Suprapubic skin (tissue), 4 donors: ENCODE measurements around the gene MREG. TPM values are rescaled to one million over a fixed set of nuclear protein-coding genes. Genes with fewer than 3 reads are reported as not detected.
"Not testable (repeated sequence)": the region's sequence is repeated elsewhere in the genome, so short reads cannot be mapped to it uniquely, and the experiment has no call there.

Experiments
- DNase-seq, 2 donors: peaks; one replicate each; pipeline ENCODE4 v3.0.0-alpha.2; 2019; ENCODE audit warnings: low spot score in 2 of 2
- H3K27ac ChIP-seq: fragments of 200-600 bp; sonication (generic); one replicate; pipeline ENCODE4 v1.5.1; 2019
- H3K27me3 ChIP-seq: fragments of 200-600 bp; sonication (generic); one replicate; pipeline ENCODE4 v1.5.1; 2019
- H3K36me3 ChIP-seq: fragments of 200-600 bp; sonication (generic); one replicate; pipeline ENCODE4 v1.5.1; 2019
- H3K4me1 ChIP-seq: fragments of 200-600 bp; sonication (generic); one replicate; pipeline ENCODE4 v1.5.1; 2019
- H3K4me3 ChIP-seq: fragments of 200-600 bp; sonication (generic); one replicate; pipeline ENCODE4 v1.5.1; 2019; ENCODE audit warnings: mild to moderate bottlenecking
- H3K9me3 ChIP-seq: fragments of 200-600 bp; sonication (generic); one replicate; pipeline ENCODE4 v1.5.1; 2019
- EP300 ChIP-seq: sonication (generic); formaldehyde crosslinking; IDR thresholded peaks from one replicate; pipeline ENCODE4 v1.6.1; 2017; ENCODE audit warnings: antibody characterized with exemption
- POLR2A ChIP-seq, 2 donors: fragments of 450-650 bp; IDR thresholded peaks; one replicate each; pipeline ENCODE4 v1.6.1; 2017; ENCODE audit warnings: antibody characterized with exemption in 2 of 2, mild to moderate bottlenecking in 2 of 2, moderate library complexity in 2 of 2
- POLR2AphosphoS5 ChIP-seq, 3 donors: sonication (generic); formaldehyde crosslinking; IDR thresholded peaks; one replicate each; pipeline ENCODE4 v1.6.1; 2017; ENCODE audit warnings: antibody characterized with exemption in 3 of 3
- WGBS: methylation state at CpG from one replicate; pipeline ENCODE4 v1.1.5; 2018; 5-methylcytosine and 5-hydroxymethylcytosine counted together
- total RNA-seq, 4 donors: library from RNA; depleted of rRNA; stranded (reverse); fragments of >200 nt; gene quantifications; one replicate each; pipeline ENCODE4 v1.1.0, GENCODE V29; 2016
- TF ChIP-seq, protein P1 (sequence below), 2 donors: fragments of 200-600 bp in 1 of 2; fragments of 450-650 bp in 1 of 2; sonication (generic) in 1 of 2; IDR thresholded peaks; one replicate each; pipeline ENCODE4 v1.5.1; 2016 to 2019; ENCODE audit warnings: antibody characterized with exemption in 2 of 2, mild to moderate bottlenecking in 1 of 2, moderate library complexity in 1 of 2

MREG gene
- total RNA-seq, 4 donors from 2014 or later, result 26.1 to 37.3 (median 29.7) TPM

DNA sequence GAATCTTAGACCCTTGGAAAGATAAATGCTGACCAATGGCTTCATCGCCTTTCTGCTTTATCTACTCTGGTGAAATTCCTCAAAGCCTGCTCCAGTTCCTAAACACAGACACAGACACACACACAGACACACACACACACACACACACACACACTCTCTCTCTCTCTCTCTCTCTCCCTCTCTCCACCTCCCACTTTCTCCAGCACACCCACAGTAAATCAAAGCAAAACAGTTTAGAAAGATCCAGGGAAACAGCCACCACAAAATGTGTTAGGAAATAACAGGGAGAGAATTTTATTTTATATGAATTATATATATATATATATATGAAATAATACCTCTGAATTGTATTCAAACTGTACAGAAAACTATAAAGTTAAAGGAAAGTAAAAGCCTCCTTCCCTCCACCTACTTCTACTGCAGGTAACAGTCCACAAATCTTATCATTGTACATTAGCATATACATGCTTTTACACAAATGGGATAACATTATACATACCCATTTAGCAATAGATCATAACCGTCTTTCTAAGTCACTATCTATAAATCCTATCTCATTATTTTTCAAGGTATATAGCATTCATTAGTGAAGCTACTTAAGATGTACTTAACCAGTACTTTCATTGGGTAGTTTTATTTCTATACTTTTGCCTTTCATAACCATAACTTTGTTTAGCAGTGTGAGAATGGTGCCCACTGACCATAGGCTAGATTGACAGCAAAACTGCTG, 38.5 kb downstream of the MREG start:
- DNase-seq, result no peak
- H3K27me3 ChIP-seq, result no peaks in the 10 kb centered on the region
- peaks cover 26% of the 10 kb centered on the region for H3K4me1 ChIP-seq
- H3K36me3 ChIP-seq, result no peaks in the 10 kb centered on the region
- no peak overlapping the region for H3K4me3 ChIP-seq
- 75% methylated on average over 2 of the region's 2 CpGs for WGBS
- H3K27ac ChIP-seq, result no peak overlapping the region
- no peak for TF ChIP-seq POLR2A (IDR thresholded peaks at IDR 0.05)
- no peak for TF ChIP-seq EP300
- no peak for TF ChIP-seq POLR2AphosphoS5 (IDR thresholded peaks at IDR 0.05)
- TF ChIP-seq, protein P1, sequence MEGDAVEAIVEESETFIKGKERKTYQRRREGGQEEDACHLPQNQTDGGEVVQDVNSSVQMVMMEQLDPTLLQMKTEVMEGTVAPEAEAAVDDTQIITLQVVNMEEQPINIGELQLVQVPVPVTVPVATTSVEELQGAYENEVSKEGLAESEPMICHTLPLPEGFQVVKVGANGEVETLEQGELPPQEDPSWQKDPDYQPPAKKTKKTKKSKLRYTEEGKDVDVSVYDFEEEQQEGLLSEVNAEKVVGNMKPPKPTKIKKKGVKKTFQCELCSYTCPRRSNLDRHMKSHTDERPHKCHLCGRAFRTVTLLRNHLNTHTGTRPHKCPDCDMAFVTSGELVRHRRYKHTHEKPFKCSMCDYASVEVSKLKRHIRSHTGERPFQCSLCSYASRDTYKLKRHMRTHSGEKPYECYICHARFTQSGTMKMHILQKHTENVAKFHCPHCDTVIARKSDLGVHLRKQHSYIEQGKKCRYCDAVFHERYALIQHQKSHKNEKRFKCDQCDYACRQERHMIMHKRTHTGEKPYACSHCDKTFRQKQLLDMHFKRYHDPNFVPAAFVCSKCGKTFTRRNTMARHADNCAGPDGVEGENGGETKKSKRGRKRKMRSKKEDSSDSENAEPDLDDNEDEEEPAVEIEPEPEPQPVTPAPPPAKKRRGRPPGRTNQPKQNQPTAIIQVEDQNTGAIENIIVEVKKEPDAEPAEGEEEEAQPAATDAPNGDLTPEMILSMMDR (IDR thresholded peaks at IDR 0.05), result no peak
- no peaks in the 10 kb centered on the region for H3K9me3 ChIP-seq

GRCh38 chr2:215973954-215974699, 39.2 kb downstream of the MREG start:
- H3K9me3 ChIP-seq, result no peaks in the 10 kb centered on the region
- 24% methylated on average over 6 of the region's 6 CpGs for WGBS
- TF ChIP-seq POLR2AphosphoS5 (IDR thresholded peaks at IDR 0.05) (no peak), EP300 (no peak), POLR2A (IDR thresholded peaks at IDR 0.05) (no peak)
- TF ChIP-seq, protein P1 (IDR thresholded peaks at IDR 0.05), result no peak
- DNase-seq, result no peak
- H3K27ac ChIP-seq, result peak overlapping the region; percentile 79
- no peaks in the 10 kb centered on the region for H3K36me3 ChIP-seq
- peaks cover 26% of the 10 kb centered on the region for H3K4me1 ChIP-seq
- no peaks in the 10 kb centered on the region for H3K27me3 ChIP-seq
- no peak overlapping the region for H3K4me3 ChIP-seq

DNA sequence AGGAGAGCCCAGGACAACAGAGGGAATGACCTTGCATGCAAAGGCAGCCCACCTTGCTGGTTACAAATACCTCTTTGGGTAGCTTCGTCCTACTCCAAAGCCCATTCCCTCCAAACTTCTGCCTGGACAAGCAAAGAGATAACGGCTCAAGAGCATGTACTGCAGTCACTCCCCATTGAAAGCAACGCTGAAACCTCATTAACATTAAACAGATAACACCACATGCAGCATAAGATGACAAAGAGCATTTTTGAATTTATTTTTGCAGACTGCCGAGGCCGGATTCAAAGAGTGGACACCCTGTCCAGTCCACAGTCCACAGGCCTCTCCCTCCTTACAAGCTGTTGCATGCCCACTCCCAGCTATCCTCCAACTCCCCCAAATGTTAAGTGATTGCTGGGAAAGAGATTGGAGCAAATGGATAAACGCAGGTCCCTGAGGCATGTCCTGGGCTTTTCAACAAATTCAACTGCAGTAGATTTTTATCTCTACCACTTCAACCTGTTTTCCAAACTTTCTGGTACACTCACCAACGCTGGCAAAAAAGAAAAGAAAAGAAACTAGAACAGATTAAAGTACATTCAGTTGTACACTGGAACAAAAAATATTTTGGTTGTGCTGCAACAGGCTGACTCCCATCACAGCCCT, 40.1 kb downstream of the MREG start:
- H3K27ac ChIP-seq, result peak overlapping the region; percentile 79

DNA sequence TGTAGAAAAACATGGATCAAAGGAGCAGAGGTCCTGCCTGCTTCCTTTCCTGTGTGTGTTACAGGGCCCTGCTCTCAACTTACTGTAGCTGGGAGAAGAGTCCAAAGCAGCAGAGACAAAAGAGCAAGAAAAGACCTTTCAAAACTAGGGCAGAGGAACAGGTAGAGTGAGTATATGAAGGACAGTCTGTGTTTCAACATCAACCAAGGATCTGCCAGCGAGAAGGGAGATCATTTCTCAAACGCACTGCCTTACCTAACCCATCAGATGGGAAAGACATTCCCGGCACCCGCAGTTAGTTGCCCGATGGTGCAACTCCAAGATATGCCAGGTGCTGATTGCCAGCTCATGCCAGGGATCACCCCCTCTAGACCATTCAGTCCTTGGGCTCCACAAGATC, 41.7 kb downstream of the MREG start:
- H3K27ac ChIP-seq, result peak overlapping the region; percentile 62
- H3K4me3 ChIP-seq, result no peak overlapping the region
- H3K27me3 ChIP-seq, result no peaks in the 10 kb centered on the region
- no peaks in the 10 kb centered on the region for H3K9me3 ChIP-seq
- H3K4me1 ChIP-seq, result peaks cover 33% of the 10 kb centered on the region
- no peak for TF ChIP-seq POLR2A (IDR thresholded peaks at IDR 0.05)
- TF ChIP-seq, protein P1 (IDR thresholded peaks at IDR 0.05), result no peak
- TF ChIP-seq EP300, result no peak
- no peaks in the 10 kb centered on the region for H3K36me3 ChIP-seq
- 75% methylated on average over 5 of the region's 5 CpGs for WGBS
- no peak for DNase-seq

More for the DNA sequence above, 40.1 kb downstream of the MREG start:
- no peak for TF ChIP-seq EP300
- TF ChIP-seq POLR2AphosphoS5 (IDR thresholded peaks at IDR 0.05), result no peak
- TF ChIP-seq, protein P1 (IDR thresholded peaks at IDR 0.05), result no peak
- TF ChIP-seq POLR2A (IDR thresholded peaks at IDR 0.05), result no peak
- H3K27me3 ChIP-seq, result no peaks in the 10 kb centered on the region
- WGBS, result 62% methylated on average over 7 of the region's 7 CpGs
- H3K9me3 ChIP-seq, result no peaks in the 10 kb centered on the region
- peaks cover 26% of the 10 kb centered on the region for H3K4me1 ChIP-seq
- DNase-seq, result no peak
- H3K36me3 ChIP-seq, result no peaks in the 10 kb centered on the region
- no peak overlapping the region for H3K4me3 ChIP-seq

DNA sequence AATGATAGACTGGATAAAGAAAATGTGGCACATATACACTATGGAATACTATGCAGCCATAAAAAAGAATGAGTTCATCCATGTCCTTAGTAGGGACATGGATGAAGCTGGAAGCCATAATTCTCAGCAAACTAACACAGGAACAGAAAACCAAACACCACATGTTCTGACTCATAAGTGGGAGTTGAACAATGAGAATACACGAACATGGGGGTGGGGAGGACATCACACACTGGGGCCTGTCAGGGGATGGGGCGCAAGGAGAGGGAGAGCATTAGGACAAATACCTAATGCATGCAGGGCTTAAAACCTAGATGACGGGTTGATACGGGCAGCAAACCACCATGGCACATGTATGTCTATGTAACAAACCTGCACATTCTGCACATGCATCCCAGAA, 42.5 kb downstream of the MREG start:
- H3K27me3 ChIP-seq, H3K36me3 ChIP-seq, H3K9me3 ChIP-seq, DNase-seq, H3K4me3 ChIP-seq: not testable (repeated sequence)
- Histone ChIP-seq H3K27ac (peak overlapping the region; percentile 62), H3K4me1 (peaks cover 35% of the 10 kb centered on the region)
- 88% methylated on average over 4 of the region's 4 CpGs for WGBS
